Measurements from ENCODE around the gene TBC1D22A. TPM values are rescaled to one million over a fixed set of nuclear protein-coding genes. Genes with fewer than 3 reads are reported as not detected.

The TBC1D22A gene
- total and polyA plus RNA-seq, 2 donors (not counting 3 experiments of a cell fraction or from before 2014, with no cell fraction given), result 26.1 to 32.4 TPM

DNA sequence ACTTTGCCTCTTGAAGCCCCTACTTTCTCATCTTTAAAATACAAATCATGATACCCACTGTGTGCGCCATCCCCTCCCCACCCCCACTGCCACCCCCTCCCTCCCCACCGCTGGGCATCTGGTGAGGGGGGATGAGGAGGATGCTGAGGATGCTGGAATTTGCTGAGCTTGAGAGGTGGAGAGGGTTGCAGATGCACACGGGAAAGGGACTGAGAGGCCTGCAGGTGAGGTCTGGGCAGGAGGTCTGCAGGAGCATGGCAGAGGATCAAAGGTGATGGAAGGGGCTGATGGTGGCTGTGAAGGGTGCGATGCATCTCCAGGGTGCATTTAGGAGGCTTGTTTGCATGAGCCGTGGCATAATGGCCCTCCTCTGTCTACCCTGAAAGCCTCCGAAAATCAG, 7.6 kb upstream of the TBC1D22A start:
- H4K20me1 ChIP-seq (replicated peaks; ENCODE audit: control insufficient read depth, extremely low read depth, insufficient read depth, low read length), result no peaks in the 10 kb centered on the region
- TF ChIP-seq, protein P1, sequence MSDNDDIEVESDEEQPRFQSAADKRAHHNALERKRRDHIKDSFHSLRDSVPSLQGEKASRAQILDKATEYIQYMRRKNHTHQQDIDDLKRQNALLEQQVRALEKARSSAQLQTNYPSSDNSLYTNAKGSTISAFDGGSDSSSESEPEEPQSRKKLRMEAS (IDR thresholded peaks at IDR 0.05; ENCODE audit: insufficient read depth, insufficient read length), result no peak
- TF ChIP-seq EZH2 (IDR thresholded peaks at IDR 0.05; ENCODE audit: borderline replicate concordance, low read depth, low read length, severe bottlenecking) (no peak), POLR2AphosphoS5 (IDR thresholded peaks at IDR 0.05; ENCODE audit: insufficient read depth, low read depth, low read length) (no peak), POLR2A (IDR thresholded peaks at IDR 0.05; ENCODE audit: low read depth, low read length) (no peak), MYC (IDR thresholded peaks at IDR 0.05; ENCODE audit: low read depth, low read length) (no peak), JUN (IDR thresholded peaks at IDR 0.05; ENCODE audit: borderline replicate concordance, insufficient read depth, insufficient read length, low read depth) (no peak), GATA2 (IDR thresholded peaks at IDR 0.05; ENCODE audit: insufficient read depth, insufficient read length, low read depth, low read length) (no peak), FOS (IDR thresholded peaks at IDR 0.05; ENCODE audit: borderline replicate concordance, insufficient read depth, low read length) (no peak)
- TF ChIP-seq, protein P2, sequence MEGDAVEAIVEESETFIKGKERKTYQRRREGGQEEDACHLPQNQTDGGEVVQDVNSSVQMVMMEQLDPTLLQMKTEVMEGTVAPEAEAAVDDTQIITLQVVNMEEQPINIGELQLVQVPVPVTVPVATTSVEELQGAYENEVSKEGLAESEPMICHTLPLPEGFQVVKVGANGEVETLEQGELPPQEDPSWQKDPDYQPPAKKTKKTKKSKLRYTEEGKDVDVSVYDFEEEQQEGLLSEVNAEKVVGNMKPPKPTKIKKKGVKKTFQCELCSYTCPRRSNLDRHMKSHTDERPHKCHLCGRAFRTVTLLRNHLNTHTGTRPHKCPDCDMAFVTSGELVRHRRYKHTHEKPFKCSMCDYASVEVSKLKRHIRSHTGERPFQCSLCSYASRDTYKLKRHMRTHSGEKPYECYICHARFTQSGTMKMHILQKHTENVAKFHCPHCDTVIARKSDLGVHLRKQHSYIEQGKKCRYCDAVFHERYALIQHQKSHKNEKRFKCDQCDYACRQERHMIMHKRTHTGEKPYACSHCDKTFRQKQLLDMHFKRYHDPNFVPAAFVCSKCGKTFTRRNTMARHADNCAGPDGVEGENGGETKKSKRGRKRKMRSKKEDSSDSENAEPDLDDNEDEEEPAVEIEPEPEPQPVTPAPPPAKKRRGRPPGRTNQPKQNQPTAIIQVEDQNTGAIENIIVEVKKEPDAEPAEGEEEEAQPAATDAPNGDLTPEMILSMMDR (IDR thresholded peaks at IDR 0.05; ENCODE audit: extremely low read depth in 1 of 2, insufficient read depth in 1 of 2, low read depth in 1 of 2, low read length in 2 of 2), result no peak
- FAIRE-seq, result no peak
- no peaks in the 10 kb centered on the region for H3K9me3 ChIP-seq (replicated peaks; ENCODE audit: control insufficient read depth, insufficient read depth, low read length)
- ChIA-PET POLR2A (interaction anchor here (1.4 kb wide), 1 partner anchor 8 kb away, joined by 3 read pairs; the partner anchor contains the start of gene TBC1D22A), CTCF (interaction anchor here (1.6 to 2.4 kb wide), 2 partner anchors 15 to 19 kb away, joined by 8 to 9 read pairs; no protein-coding TSS in a partner anchor)
- no peak overlapping the region for H3K4me3 ChIP-seq (replicated peaks in 1 of 3; ENCODE audit: insufficient read depth in 1 of 3, low read depth in 1 of 3, low read length in 3 of 3)
- intact Hi-C loops (cut with micrococcal nuclease), result loop anchor here (1.0 kb wide), 3 partner anchors 7 to 37 kb away; partner anchors contain the start of gene TBC1D22A
- no peak overlapping the region for H3K27ac ChIP-seq (ENCODE audit: insufficient read depth, low read depth, low read length)
- H2AFZ ChIP-seq (ENCODE audit: low read depth, low read length), result no peak overlapping the region
- BruUV-seq (replicated peaks), result no TSS peak
- H3K4me1 ChIP-seq (ENCODE audit: control insufficient read depth, extremely low read depth, insufficient read depth, low read length), result peaks cover 46% of the 10 kb centered on the region
- H3K79me2 ChIP-seq (ENCODE audit: control insufficient read depth, insufficient read depth, low read length), result no peaks in the 10 kb centered on the region
- dilution Hi-C loops (cut with MboI; ENCODE audit: extremely low pct_ligation_motif_present, low sequenced_read_pairs), result no loop called here
- H3K27me3 ChIP-seq (ENCODE audit: control insufficient read depth in 2 of 2, insufficient read depth in 2 of 2, low read length in 2 of 2), result no peaks in the 10 kb centered on the region
- no peak overlapping the region for H3K4me2 ChIP-seq (ENCODE audit: insufficient read depth, low read length)
- DNase-seq (ENCODE audit: low read depth, low spot score), result no peak
- H3K9ac ChIP-seq (replicated peaks; ENCODE audit: extremely low read depth, insufficient read depth, low read length), result no peak overlapping the region
- H3K9me1 ChIP-seq (replicated peaks; ENCODE audit: control insufficient read depth, extremely low read depth, insufficient read depth, low read length), result no peaks in the 10 kb centered on the region
- H3K36me3 ChIP-seq (ENCODE audit: control insufficient read depth in 2 of 2, extremely low read depth in 1 of 2, insufficient read depth in 2 of 2, low read length in 2 of 2), result no peaks in the 10 kb centered on the region
